ENCODE measurements around the gene CFDP1.
A peak's percentile ranks its signal among the peaks of the same experiment; 100 is the strongest.
"Not testable (repeated sequence)": the region's sequence is repeated elsewhere in the genome, so short reads cannot be mapped to it uniquely, and the experiment has no call there.

CFDP1 gene

GRCh38 chr16:75298267-75298666 is 135.0 kb downstream of the CFDP1 start:
- DNase-seq (ENCODE audit: low read depth in 1 of 2, low spot score in 1 of 2) = no peak

- DNase-seq (ENCODE audit: low read depth in 1 of 2, low spot score in 1 of 2) = no peak
Measured at GRCh38 chr16:75296606-75297005, 136.7 kb downstream of the CFDP1 start.

GRCh38 chr16:75294773-75295459 is 138.4 kb downstream of the CFDP1 start:
- DNase-seq (ENCODE audit: low read depth in 1 of 2, low spot score in 1 of 2) = no peak

- DNase-seq (ENCODE audit: low read depth in 1 of 2, low spot score in 1 of 2) = no peak
Measured at GRCh38 chr16:75293772-75294171, 139.5 kb downstream of the CFDP1 start.

GRCh38 chr16:75293173-75293572 is 140.1 kb downstream of the CFDP1 start:
- DNase-seq (ENCODE audit: low read depth in 1 of 2, low spot score in 1 of 2) = no peak

- no peak for DNase-seq (ENCODE audit: low read depth in 1 of 2, low spot score in 1 of 2)
Measured at GRCh38 chr16:75292691-75293090, 140.6 kb downstream of the CFDP1 start.

GRCh38 chr16:75289189-75289588 is 144.1 kb downstream of the CFDP1 start:
- DNase-seq (ENCODE audit: low read depth in 1 of 2, low spot score in 1 of 2) = no peak

- DNase-seq (ENCODE audit: low read depth in 1 of 2, low spot score in 1 of 2) = peak in 1 of 2 donors; percentile 10
Measured at GRCh38 chr16:75288596-75289120, 144.6 kb downstream of the CFDP1 start.

GRCh38 chr16:75288181-75288580 is 145.1 kb downstream of the CFDP1 start:
- DNase-seq (ENCODE audit: low read depth in 1 of 2, low spot score in 1 of 2) = no peak

GRCh38 chr16:75287708-75288107 is 145.6 kb downstream of the CFDP1 start:
- DNase-seq (ENCODE audit: low read depth in 1 of 2, low spot score in 1 of 2) = no peak

GRCh38 chr16:75286389-75286788 is 146.9 kb downstream of the CFDP1 start:
- no peak for DNase-seq (ENCODE audit: low read depth in 1 of 2, low spot score in 1 of 2)

GRCh38 chr16:75282466-75283281 is 150.6 kb downstream of the CFDP1 start:
- no peak for DNase-seq (ENCODE audit: low read depth in 1 of 2, low spot score in 1 of 2)

GRCh38 chr16:75281826-75282225 is 151.5 kb downstream of the CFDP1 start:
- DNase-seq (ENCODE audit: low read depth in 1 of 2, low spot score in 1 of 2) = no peak

- not testable (repeated sequence) for DNase-seq (ENCODE audit: low read depth in 1 of 2, low spot score in 1 of 2)
Measured at GRCh38 chr16:75281009-75281408, 152.3 kb downstream of the CFDP1 start.

GRCh38 chr16:75280331-75280804 is 152.9 kb downstream of the CFDP1 start:
- no peak for DNase-seq (ENCODE audit: low read depth in 1 of 2, low spot score in 1 of 2)

GRCh38 chr16:75279305-75279704 is 154.0 kb downstream of the CFDP1 start:
- no peak for DNase-seq (ENCODE audit: low read depth in 1 of 2, low spot score in 1 of 2)

GRCh38 chr16:75273054-75273925 is 160.0 kb downstream of the CFDP1 start:
- no peak for DNase-seq (ENCODE audit: low read depth in 1 of 2, low spot score in 1 of 2)

GRCh38 chr16:75272629-75273028 is 160.7 kb downstream of the CFDP1 start:
- not testable (repeated sequence) for DNase-seq (ENCODE audit: low read depth in 1 of 2, low spot score in 1 of 2)

GRCh38 chr16:75272097-75272551 is 161.2 kb downstream of the CFDP1 start:
- DNase-seq (ENCODE audit: low read depth in 1 of 2, low spot score in 1 of 2) = no peak

GRCh38 chr16:75271441-75272096 is 161.7 kb downstream of the CFDP1 start:
- DNase-seq (ENCODE audit: low read depth in 1 of 2, low spot score in 1 of 2) = no peak

All from stimulated activated CD4-positive, alpha-beta T cell treated with anti-CD3 and anti-CD28 coated beads, Interleukin-15, amount 100 ng/mL, for 1 hour (primary cell).